Measurements from ENCODE around the gene THAP10.

DNA sequence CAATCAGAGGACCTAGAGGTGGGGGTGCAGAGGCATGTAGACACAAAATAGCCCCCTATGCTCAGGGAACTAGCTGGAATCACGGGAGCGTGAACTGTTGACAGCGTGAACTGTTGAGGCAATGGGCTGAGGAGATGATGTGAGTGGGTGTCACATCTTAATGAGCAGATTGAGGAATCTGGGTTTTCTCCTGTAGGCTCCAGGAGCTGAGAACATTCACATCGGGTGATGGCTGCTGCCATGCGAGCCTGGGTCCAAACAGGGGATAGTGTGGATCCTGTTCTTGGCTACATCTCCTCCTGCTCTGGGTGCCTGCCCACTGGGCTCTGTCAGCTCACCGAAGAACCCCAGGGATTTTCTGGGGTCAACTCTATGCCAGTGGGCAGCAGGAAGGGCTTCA, 40.3 kb downstream of the THAP10 start:
- TF ChIP-seq, protein P1, sequence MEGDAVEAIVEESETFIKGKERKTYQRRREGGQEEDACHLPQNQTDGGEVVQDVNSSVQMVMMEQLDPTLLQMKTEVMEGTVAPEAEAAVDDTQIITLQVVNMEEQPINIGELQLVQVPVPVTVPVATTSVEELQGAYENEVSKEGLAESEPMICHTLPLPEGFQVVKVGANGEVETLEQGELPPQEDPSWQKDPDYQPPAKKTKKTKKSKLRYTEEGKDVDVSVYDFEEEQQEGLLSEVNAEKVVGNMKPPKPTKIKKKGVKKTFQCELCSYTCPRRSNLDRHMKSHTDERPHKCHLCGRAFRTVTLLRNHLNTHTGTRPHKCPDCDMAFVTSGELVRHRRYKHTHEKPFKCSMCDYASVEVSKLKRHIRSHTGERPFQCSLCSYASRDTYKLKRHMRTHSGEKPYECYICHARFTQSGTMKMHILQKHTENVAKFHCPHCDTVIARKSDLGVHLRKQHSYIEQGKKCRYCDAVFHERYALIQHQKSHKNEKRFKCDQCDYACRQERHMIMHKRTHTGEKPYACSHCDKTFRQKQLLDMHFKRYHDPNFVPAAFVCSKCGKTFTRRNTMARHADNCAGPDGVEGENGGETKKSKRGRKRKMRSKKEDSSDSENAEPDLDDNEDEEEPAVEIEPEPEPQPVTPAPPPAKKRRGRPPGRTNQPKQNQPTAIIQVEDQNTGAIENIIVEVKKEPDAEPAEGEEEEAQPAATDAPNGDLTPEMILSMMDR (IDR thresholded peaks at IDR 0.05 in 4 of 5, conservative IDR thresholded peaks at IDR 0.05 in 1 of 5), result no peak
- TF ChIP-seq POLR2A (IDR thresholded peaks at IDR 0.05), result no peak
